Adrenal gland (tissue), 12 donors: ENCODE data around the gene HINFP. TPM values are rescaled to one million over a fixed set of nuclear protein-coding genes. Genes with fewer than 3 reads are reported as not detected.

Experiments used
- DNase-seq, 7 donors: peaks; one replicate each; pipeline ENCODE4 v3.0.0-alpha.2; 2019 to 2020
- H3K27ac ChIP-seq, 5 donors: fragments of 200-600 bp; sonication (generic) in 4 of 5; 1 replicate in 3 of 5; 2 replicates in 2 of 5; pipeline versions ENCODE4 v1.5.1 to v1.8.0; 2016 to 2020; ENCODE audit warnings: mild to moderate bottlenecking in 1 of 5
- H3K27me3 ChIP-seq: fragments of 200-600 bp; 2 replicates; pipeline ENCODE4 v1.8.0; 2021
- H3K36me3 ChIP-seq, 2 donors: fragments of 200-600 bp; replicated peaks in 1 of 2; 1 replicate in 1 of 2; 2 replicates in 1 of 2; pipeline versions ENCODE4 v1.5.1 to v1.8.0; 2018 to 2022
- H3K4me1 ChIP-seq, 2 donors: fragments of 200-600 bp; replicated peaks in 1 of 2; 1 replicate in 1 of 2; 2 replicates in 1 of 2; pipeline versions ENCODE4 v1.5.1 to v1.8.0; 2018 to 2021
- H3K4me3 ChIP-seq, 4 donors: fragments of 200-600 bp; sonication (generic) in 3 of 4; one replicate each; pipeline ENCODE4 v1.5.1; 2016 to 2018
- H3K9me3 ChIP-seq, 3 donors: fragments of 200-600 bp; sonication (generic) in 1 of 3; replicated peaks in 1 of 3; 1 replicate in 2 of 3; 2 replicates in 1 of 3; pipeline versions ENCODE4 v1.5.1 to v1.8.0; 2016 to 2021
- CTCF ChIP-seq, 6 experiments: fragments of 450-650 bp in 4 of 6; fragments of 200-600 bp in 2 of 6; sonication (generic) in 1 of 6; IDR thresholded peaks; 1 replicate in 5 of 6; 2 replicates in 1 of 6; pipeline versions ENCODE4 v1.5.1 to v1.8.0; 2016 to 2021; ENCODE audit warnings: antibody characterized with exemption in 6 of 6, mild to moderate bottlenecking in 2 of 6, moderate library complexity in 1 of 6
- POLR2A ChIP-seq, 2 donors: fragments of 450-650 bp; IDR thresholded peaks; one replicate each; pipeline ENCODE4 v1.6.1; 2017; ENCODE audit warnings: antibody characterized with exemption in 2 of 2, mild to moderate bottlenecking in 2 of 2, moderate library complexity in 1 of 2
- WGBS, 4 donors: extraction: QIAGEN DNeasy Blood & Tissue Kit in 2 of 4; methylation state at CpG; one replicate each; pipeline versions ENCODE4 v1.1.5 to v1.1.7; 2013 to 2017; 5-methylcytosine and 5-hydroxymethylcytosine counted together
- intact Hi-C, 2 donors: fragments of 100-400 bp; cut with DNase I; formaldehyde crosslinking; loops; one replicate each; pipeline versions ENCODE4 v1.14.1 to v1.15.0; 2022 to 2023
- polyA plus RNA-seq, 3 donors: library from polyadenylated mRNA; stranded (reverse); fragments of 200-250 nt in 2 of 3; fragments of 350-450 nt in 1 of 3; fragmentation: Illumina TruSeq in 1 of 3; extraction: RNeasy Lipid Tissue Mini Kit (QIAGEN cat#74804) in 1 of 3; gene quantifications; one replicate each; pipeline ENCODE4 v1.2.3, GENCODE V29; 2013 to 2014
- total RNA-seq, 9 donors: library from RNA; depleted of rRNA in 4 of 9; stranded (reverse); fragments of >200 nt in 4 of 9; fragments of 120-200 nt in 1 of 9; fragmentation: NEBNext Ultra II Directional in 1 of 9; extraction: Animal tissue kit (Norgen Biotek cat#: 25700) in 1 of 9; gene quantifications; one replicate each; pipeline versions ENCODE4 v1.1.0 to v1.2.4, GENCODE V29; 2013 to 2023
- donor health status: healthy with polysubstance abuse.
- donor health status: Bipolar disorder and iron deficiency.
- donor health status: DM: yes; HTN: yes; CAD: no.
- donor health status: DM: no; HTN: no; CAD: no.
- donor health status: DM: no; HTN: no; CAD: no.
- donor health status: DM: yes; HTN: yes; CAD: no.

HINFP gene
- total and polyA plus RNA-seq, 12 donors = 7.4 to 39.1 (median 22.2) TPM

- Histone ChIP-seq H3K27ac (no peak overlapping the region), H3K36me3 (peaks cover 0 to 18% of the 10 kb centered on the region in 2 donors), H3K27me3 (no peaks in the 10 kb centered on the region), H3K4me1 (peaks cover 5 to 24% of the 10 kb centered on the region in 2 donors), H3K4me3 (no peak overlapping the region), H3K9me3 (no peaks in the 10 kb centered on the region)
- intact Hi-C loops = no loop called here
- TF ChIP-seq POLR2A (IDR thresholded peaks at IDR 0.05) (no peak), CTCF (IDR thresholded peaks at IDR 0.05) (no peak)
- DNase-seq = no peak
- WGBS, 4 donors = 89 to 95% (median 92%) methylated on average over 1 of the region's 1 CpG
These were observed 2.4 kb upstream of the HINFP start for GRCh38 chr11:119118946-119119345.

DNA sequence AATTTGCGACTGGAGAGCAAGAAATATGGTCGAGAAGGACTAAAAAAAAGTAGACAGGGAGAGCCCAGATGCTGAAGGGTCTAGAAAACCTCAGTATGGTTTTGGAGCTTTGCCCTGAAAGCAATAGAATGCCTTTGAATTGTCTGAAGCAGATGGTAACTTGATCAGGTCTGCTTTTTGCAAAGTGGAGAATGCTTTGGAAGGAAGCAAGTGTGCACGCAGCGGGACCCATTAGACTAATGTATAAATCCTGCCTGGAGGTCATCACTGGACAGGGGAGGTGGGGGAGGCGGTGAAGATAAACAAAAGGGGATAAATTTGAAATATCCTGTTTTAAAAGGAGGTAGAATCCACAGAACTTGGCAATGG is 757 bp upstream of the HINFP start:
- TF ChIP-seq CTCF (IDR thresholded peaks at IDR 0.05) (no peak), POLR2A (IDR thresholded peaks at IDR 0.05) (no peak)
- peak overlapping the region in 3 of 4 donors; percentile 4 to 91 (median 81) for H3K4me3 ChIP-seq
- intact Hi-C loops = no loop called here
- DNase-seq = peak in 1 of 7 donors; percentile 19
- no peaks in the 10 kb centered on the region for H3K27me3 ChIP-seq
- H3K4me1 ChIP-seq = peaks cover 5 to 24% of the 10 kb centered on the region in 2 donors
- H3K27ac ChIP-seq = peak overlapping the region in 3 of 5 donors; percentile 15 to 80 (median 42)
- H3K9me3 ChIP-seq = no peaks in the 10 kb centered on the region
- 11 to 14% (median 11%) methylated on average over 5 of the region's 5 CpGs for WGBS, 4 donors
- H3K36me3 ChIP-seq = peaks cover 0 to 13% of the 10 kb centered on the region in 2 donors

DNA sequence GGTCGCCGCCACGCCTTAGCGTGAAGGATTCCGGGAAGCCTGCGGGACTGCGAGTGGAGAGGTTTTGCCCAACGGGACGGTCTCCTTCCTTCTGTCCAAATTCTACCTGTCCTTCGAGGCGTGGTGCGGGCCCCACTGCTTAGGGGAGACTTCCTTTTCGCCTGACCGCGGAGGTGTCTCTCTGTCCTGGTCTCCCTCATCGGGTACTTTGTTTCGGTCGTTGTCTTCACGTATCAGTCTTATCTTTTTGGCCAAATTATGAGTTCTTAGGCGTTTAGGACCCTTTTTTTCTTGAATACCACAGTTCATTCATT is 388 bp downstream of the HINFP start:
- intact Hi-C loops = no loop called here
- Histone ChIP-seq H3K9me3 (no peaks in the 10 kb centered on the region), H3K4me1 (peaks cover 5 to 26% of the 10 kb centered on the region in 2 donors), H3K36me3 (peaks cover 0 to 8% of the 10 kb centered on the region in 2 donors), H3K27ac (peak overlapping the region in 2 of 5 donors; percentile 71 to 84), H3K4me3 (peak overlapping the region; percentile 25 to 91 (median 56)), H3K27me3 (no peaks in the 10 kb centered on the region)
- no peak for DNase-seq
- 0 to 1% (median 0%) methylated on average over 10 to 20 of the region's 20 CpGs for WGBS, 4 donors
- TF ChIP-seq POLR2A (IDR thresholded peaks at IDR 0.05) (no peak), CTCF (IDR thresholded peaks at IDR 0.05) (no peak)

DNA sequence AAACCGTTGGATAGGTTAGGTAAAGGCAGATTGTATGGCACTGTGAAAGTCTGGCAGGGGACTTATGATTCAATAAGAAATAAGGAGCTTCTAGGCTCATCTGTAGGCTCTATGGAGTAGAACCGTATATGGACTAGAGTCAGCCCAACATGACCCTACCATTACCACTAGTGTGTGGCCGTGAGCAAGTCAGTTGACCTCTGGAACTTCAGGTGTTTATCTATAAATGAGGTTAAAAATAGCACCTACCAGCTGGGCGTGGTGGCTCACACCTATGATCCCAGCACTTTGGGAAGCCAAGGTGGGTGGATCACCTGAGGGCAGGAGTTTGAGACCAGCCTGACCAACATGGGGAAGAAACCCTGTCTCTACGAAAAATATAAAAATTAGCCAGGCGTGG is 4.4 kb downstream of the HINFP start:
- H3K36me3 ChIP-seq = peaks cover 0 to 38% of the 10 kb centered on the region in 2 donors
- intact Hi-C loops = no loop called here
- H3K27me3 ChIP-seq = no peaks in the 10 kb centered on the region

More for the DNA sequence above, 4.4 kb downstream of the HINFP start:
- H3K9me3 ChIP-seq = no peaks in the 10 kb centered on the region
- DNase-seq = no peak
- peaks cover 5 to 21% of the 10 kb centered on the region in 2 donors for H3K4me1 ChIP-seq
- 90 to 93% (median 91%) methylated on average over 6 of the region's 6 CpGs for WGBS, 4 donors
- H3K27ac ChIP-seq = no peak overlapping the region
- TF ChIP-seq CTCF (IDR thresholded peaks at IDR 0.05) = no peak
- no peak for TF ChIP-seq POLR2A (IDR thresholded peaks at IDR 0.05)
- no peak overlapping the region for H3K4me3 ChIP-seq
